Cerebellar nuclear complex (tissue), 1 donor: Measurements from ENCODE around the gene ZNF823.
A peak's percentile ranks its signal among the peaks of the same experiment; 100 is the strongest.
"Not testable (repeated sequence)": the region's sequence is repeated elsewhere in the genome, so short reads cannot be mapped to it uniquely, and the experiment has no call there.

Source experiments
- DNase-seq, 2 experiments: peaks; one replicate each; lab custom pipeline; 2025; lab: John Stamatoyannopoulos, UW

The ZNF823 gene

GRCh38 chr19:11738746-11739620 is at the start of gene ZNF823:
Gene ZNF823, minus strand, starts transcription at chr19:11738946. Its CDS starts 127 bp downstream, at chr19:11738819.
- peak; percentile 96 to 98 for DNase-seq

GRCh38 chr19:11787536-11787935 is 48.8 kb upstream of the ZNF823 start:
- DNase-seq = no peak

DNA sequence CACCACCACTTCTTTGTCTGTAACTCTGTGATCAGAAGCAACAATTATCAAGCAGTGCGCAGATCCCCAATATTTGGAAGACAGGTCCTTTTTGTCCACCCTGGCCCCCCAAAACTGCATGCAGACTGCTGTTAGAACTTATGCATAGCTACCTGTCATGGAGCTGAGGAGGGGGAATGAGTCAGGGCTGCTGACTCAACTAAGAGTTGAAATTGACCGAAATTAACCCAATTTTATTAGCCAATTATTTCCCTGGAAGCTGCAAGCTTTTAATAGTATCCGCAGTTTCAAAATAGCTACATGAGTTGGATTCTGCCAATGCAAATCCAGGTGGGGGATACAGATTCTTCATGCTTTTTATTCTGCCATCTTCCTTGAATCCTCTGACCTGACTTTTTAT is 45.6 kb upstream of the ZNF823 start:
- DNase-seq = no peak

DNA sequence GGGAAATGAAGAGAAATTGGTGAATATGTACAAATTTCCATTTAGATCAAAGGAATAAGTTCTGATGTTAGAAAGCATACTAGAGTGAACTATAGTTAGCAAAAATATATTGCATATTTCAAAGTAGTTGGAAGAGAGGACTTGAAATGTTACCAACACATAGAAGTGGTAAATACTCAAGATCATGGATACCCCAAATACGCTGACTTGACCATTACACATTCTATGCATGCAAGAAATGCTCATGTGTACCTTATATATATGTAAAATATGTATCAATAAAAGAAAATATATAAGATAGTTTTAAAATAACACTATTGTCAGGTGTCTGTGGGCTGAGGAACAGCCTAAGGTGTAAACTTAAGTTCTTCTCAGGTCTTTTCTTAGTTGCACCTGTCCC is 45.0 kb upstream of the ZNF823 start:
- DNase-seq = no peak

DNA sequence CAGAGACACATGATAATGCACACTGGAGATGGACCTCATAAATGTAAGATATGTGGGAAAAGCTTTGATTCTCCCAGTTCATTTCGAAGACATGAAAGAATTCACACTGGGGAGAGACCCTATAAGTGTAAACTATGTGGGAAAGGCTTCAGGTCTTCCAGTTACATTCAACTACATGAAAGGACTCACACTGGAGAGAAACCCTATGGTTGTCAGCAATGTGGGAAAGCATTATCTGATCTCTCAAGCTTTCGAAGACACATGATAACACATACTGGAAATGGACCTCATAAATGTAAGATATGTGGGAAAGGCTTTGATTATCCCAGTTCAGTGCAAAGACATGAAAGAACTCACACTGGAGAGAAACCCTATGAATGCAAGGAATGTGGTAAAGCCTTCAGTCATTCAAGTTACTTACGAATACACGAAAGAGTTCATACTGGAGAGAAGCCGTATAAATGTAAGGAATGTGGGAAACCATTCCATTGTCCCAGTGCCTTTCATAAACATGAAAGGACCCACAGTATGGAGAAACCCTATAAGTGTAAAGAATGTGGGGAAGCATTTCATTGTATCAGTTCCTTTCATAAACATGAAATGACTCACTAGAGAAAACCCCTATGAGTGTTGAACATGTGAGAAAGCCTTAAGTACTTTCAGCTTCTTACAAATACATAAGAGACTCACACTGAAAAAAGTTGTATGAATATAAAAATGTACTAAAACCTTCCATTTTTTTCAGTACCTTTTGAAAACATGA is 42.7 kb upstream of the ZNF823 start:
- DNase-seq = no peak

GRCh38 chr19:11780431-11781020 is 41.8 kb upstream of the ZNF823 start:
- DNase-seq = no peak

- not testable (repeated sequence) for DNase-seq
Observed at GRCh38 chr19:11776669-11777068, 37.9 kb upstream of the ZNF823 start.

GRCh38 chr19:11771520-11771919 is 32.8 kb upstream of the ZNF823 start:
- DNase-seq = not testable (repeated sequence)

GRCh38 chr19:11769995-11770394 is 31.2 kb upstream of the ZNF823 start:
- no peak for DNase-seq

- DNase-seq = no peak
Observed at GRCh38 chr19:11767633-11768133, 28.9 kb upstream of the ZNF823 start.

- peak; percentile 54 to 81 for DNase-seq
Observed at GRCh38 chr19:11766597-11767591, 28.1 kb upstream of the ZNF823 start, which contains the start of gene ZNF441. Gene ZNF441, plus strand, starts transcription at chr19:11767000. Its CDS starts 194 bp downstream, at chr19:11767194.

DNA sequence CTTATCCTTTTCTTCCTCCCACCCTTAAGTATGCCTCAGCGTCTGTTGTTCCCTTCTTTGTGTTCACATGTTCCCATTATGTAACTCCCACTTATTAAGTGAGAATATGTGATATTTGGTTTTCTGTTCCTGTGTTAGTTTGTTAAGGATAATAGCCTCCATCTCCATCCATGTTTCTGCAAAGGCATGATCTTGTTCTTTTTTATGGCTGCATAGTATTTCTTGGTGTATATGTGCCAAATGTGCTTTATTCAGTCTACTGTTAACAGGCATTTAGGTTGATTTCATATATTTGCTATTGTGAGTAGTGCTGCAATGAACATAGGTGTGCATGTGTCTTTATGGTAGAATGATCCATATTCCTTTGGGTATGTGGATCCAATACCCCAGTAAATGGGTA is 24.9 kb upstream of the ZNF823 start:
- no peak for DNase-seq

DNA sequence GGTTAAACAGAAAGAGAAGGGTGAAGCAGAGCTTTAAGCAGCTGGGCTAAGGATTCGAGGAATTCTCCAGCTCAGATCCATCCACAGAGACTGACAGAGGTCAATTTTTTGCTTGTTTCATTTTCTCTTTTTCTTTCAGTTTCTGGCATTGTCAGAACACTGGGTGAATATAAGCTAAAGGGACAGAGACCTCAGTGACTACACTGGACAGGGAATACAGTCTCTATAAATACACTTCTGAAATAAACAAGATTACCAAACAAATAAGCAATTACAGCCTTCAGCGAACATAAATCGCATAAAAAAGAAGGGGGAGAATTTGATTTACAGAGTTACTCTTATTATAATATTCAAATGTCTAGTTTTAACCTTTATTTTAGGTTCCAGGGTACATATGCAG is 24.4 kb upstream of the ZNF823 start:
- no peak for DNase-seq

GRCh38 chr19:11759805-11760204 is 21.1 kb upstream of the ZNF823 start:
- DNase-seq = no peak

GRCh38 chr19:11756965-11757364 is 18.2 kb upstream of the ZNF823 start:
- no peak for DNase-seq

- DNase-seq = no peak
Observed at GRCh38 chr19:11754663-11755062, 15.9 kb upstream of the ZNF823 start.

GRCh38 chr19:11752244-11752736 is 13.5 kb upstream of the ZNF823 start:
- no peak for DNase-seq

DNA sequence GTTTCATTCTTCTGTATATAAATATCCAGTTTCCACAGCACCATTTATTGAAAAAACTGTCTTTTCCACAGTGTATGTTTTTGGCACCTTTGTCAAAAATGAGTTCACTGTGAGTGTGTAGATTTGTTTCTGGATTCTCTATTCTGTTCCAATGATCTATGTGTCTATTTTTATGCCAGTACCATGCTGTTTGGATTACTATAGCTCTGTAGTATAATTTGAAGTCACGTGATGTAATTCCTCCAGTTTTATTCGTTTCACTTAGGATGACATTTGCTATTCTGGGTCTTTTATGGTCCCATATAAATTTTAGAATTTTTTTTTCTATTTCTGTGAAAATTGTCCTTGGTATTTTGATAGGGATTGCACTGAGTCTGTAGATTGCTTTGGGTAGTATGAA is 11.0 kb upstream of the ZNF823 start:
- DNase-seq = no peak

- DNase-seq = no peak
Observed at GRCh38 chr19:11747277-11747676, 8.5 kb upstream of the ZNF823 start.

GRCh38 chr19:11745869-11746268 is 7.1 kb upstream of the ZNF823 start:
- no peak for DNase-seq
